Lower leg skin (tissue), 4 donors: ENCODE data around the gene FBRSL1. TPM values are rescaled to one million over a fixed set of nuclear protein-coding genes. Genes with fewer than 3 reads are reported as not detected.

Source experiments
- DNase-seq, 2 donors: peaks; one replicate each; pipeline ENCODE4 v3.0.0-alpha.2; 2019; ENCODE audit warnings: low spot score in 2 of 2
- H3K4me3 ChIP-seq: fragments of 200-600 bp; sonication (generic); 2 replicates; pipeline ENCODE4 v1.5.1; 2017; ENCODE audit warnings: mild to moderate bottlenecking, low read depth; ENCODE audit not compliant: poor library complexity, severe bottlenecking
- POLR2A ChIP-seq, 2 donors: fragments of 450-650 bp; IDR thresholded peaks; one replicate each; pipeline ENCODE4 v1.6.1; 2016 to 2017; ENCODE audit warnings: antibody characterized with exemption in 2 of 2, mild to moderate bottlenecking in 1 of 2, moderate library complexity in 1 of 2
- WGBS, 2 donors: methylation state at CpG; one replicate each; pipeline ENCODE4 v1.1.5; 2018; 5-methylcytosine and 5-hydroxymethylcytosine counted together
- intact Hi-C: fragments of 100-400 bp; cut with DNase I; formaldehyde crosslinking; loops from one replicate; pipeline ENCODE4 v1.15.0; 2023; ENCODE audit warnings: low total_unique reads
- total RNA-seq, 4 donors: library from RNA; depleted of rRNA; stranded (reverse); fragments of >200 nt; gene quantifications; one replicate each; pipeline ENCODE4 v1.1.0, GENCODE V29; 2016
- TF ChIP-seq, protein P1 (sequence below), 3 donors: fragments of 450-650 bp; IDR thresholded peaks; one replicate each; pipeline ENCODE4 v1.5.1; 2016; ENCODE audit warnings: antibody characterized with exemption in 3 of 3, mild to moderate bottlenecking in 3 of 3, moderate library complexity in 2 of 3

FBRSL1 gene
- total RNA-seq, 4 donors from 2014 or later: 15.5 to 250 (median 19.6) TPM

DNA sequence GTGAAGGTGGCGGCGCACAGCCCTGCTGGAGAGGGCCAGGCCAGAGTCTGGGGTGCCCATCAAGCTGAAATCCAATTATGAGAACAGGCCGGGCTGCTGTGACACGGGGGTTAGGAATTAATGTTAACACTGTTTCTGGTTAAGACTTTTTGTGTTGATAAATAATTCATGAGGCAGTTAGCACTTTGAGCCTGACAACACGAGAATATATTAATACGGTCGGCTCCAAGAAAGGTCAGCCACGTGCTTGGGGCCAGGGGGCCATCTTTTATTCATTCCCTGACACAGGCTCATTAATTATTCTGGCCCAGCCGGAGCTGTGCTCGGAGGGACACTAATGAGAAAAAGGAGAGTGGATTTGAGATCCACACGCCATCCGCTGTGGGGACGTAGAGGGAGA is 45.1 kb downstream of the FBRSL1 start:
- TF ChIP-seq, protein P1, sequence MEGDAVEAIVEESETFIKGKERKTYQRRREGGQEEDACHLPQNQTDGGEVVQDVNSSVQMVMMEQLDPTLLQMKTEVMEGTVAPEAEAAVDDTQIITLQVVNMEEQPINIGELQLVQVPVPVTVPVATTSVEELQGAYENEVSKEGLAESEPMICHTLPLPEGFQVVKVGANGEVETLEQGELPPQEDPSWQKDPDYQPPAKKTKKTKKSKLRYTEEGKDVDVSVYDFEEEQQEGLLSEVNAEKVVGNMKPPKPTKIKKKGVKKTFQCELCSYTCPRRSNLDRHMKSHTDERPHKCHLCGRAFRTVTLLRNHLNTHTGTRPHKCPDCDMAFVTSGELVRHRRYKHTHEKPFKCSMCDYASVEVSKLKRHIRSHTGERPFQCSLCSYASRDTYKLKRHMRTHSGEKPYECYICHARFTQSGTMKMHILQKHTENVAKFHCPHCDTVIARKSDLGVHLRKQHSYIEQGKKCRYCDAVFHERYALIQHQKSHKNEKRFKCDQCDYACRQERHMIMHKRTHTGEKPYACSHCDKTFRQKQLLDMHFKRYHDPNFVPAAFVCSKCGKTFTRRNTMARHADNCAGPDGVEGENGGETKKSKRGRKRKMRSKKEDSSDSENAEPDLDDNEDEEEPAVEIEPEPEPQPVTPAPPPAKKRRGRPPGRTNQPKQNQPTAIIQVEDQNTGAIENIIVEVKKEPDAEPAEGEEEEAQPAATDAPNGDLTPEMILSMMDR (IDR thresholded peaks at IDR 0.05): no peak
- TF ChIP-seq POLR2A (IDR thresholded peaks at IDR 0.05): no peak
- no peak overlapping the region for H3K4me3 ChIP-seq
- WGBS, 2 donors: 91 to 94% methylated on average over 13 of the region's 13 CpGs
- DNase-seq: no peak
- intact Hi-C loops: no loop called here

GRCh38 chr12:132536102-132536876 is 46.3 kb downstream of the FBRSL1 start:
- DNase-seq: no peak
- TF ChIP-seq, protein P1 (IDR thresholded peaks at IDR 0.05): no peak
- no peak for TF ChIP-seq POLR2A (IDR thresholded peaks at IDR 0.05)
- intact Hi-C loops: no loop called here
- 94 to 97% methylated on average over 16 of the region's 16 CpGs for WGBS, 2 donors
- no peak overlapping the region for H3K4me3 ChIP-seq

GRCh38 chr12:132537049-132537448 is 47.1 kb downstream of the FBRSL1 start:
- no peak overlapping the region for H3K4me3 ChIP-seq
- intact Hi-C loops: no loop called here
- TF ChIP-seq POLR2A (IDR thresholded peaks at IDR 0.05): no peak
- TF ChIP-seq, protein P1 (IDR thresholded peaks at IDR 0.05): no peak
- no peak for DNase-seq
- WGBS, 2 donors: 86 to 87% methylated on average over 8 to 11 of the region's 11 CpGs

GRCh38 chr12:132537836-132538662 is 48.1 kb downstream of the FBRSL1 start:
- TF ChIP-seq POLR2A (IDR thresholded peaks at IDR 0.05): no peak
- TF ChIP-seq, protein P1 (IDR thresholded peaks at IDR 0.05): no peak
- intact Hi-C loops: no loop called here
- WGBS, 2 donors: 81 to 86% methylated on average over 19 to 20 of the region's 29 CpGs
- no peak overlapping the region for H3K4me3 ChIP-seq
- no peak for DNase-seq

GRCh38 chr12:132538663-132538990 is 48.7 kb downstream of the FBRSL1 start:
- TF ChIP-seq POLR2A (IDR thresholded peaks at IDR 0.05): no peak
- WGBS, 2 donors: 94% methylated on average over 4 of the region's 4 CpGs
- DNase-seq: no peak
- intact Hi-C loops: no loop called here
- H3K4me3 ChIP-seq: no peak overlapping the region

- intact Hi-C loops: no loop called here
- 90% methylated on average over 11 to 23 of the region's 23 CpGs for WGBS, 2 donors
- no peak overlapping the region for H3K4me3 ChIP-seq
- DNase-seq: no peak
- TF ChIP-seq POLR2A (IDR thresholded peaks at IDR 0.05): no peak
- TF ChIP-seq, protein P1 (IDR thresholded peaks at IDR 0.05): no peak
Observed at GRCh38 chr12:132539016-132539773, 49.2 kb downstream of the FBRSL1 start.
